ENCODE measurements around the gene ELP1. TPM values are rescaled to one million over a fixed set of nuclear protein-coding genes. Genes with fewer than 3 reads are reported as not detected.

The ELP1 gene
- total and polyA plus RNA-seq, 4 donors: 9.3 to 27.7 (median 16.4) TPM

- H3K27ac ChIP-seq (ENCODE audit: low read depth in 1 of 2, low read length in 2 of 2): no peak overlapping the region
- peaks cover 4 to 10% (median 8%) of the 10 kb centered on the region in 4 donors for H3K4me1 ChIP-seq (ENCODE audit: control insufficient read depth in 4 of 4, insufficient read depth in 4 of 4, low read length in 3 of 4)
- WGBS: 97% methylated on average over 4 of the region's 4 CpGs
- no peak for DNase-seq (ENCODE audit: low spot score)
- no peak overlapping the region for H3K4me3 ChIP-seq (ENCODE audit: low read depth in 1 of 3, low read length in 3 of 3)
- no peaks in the 10 kb centered on the region for H3K27me3 ChIP-seq (ENCODE audit: control insufficient read depth in 4 of 4, insufficient read depth in 4 of 4, low read length in 3 of 4)
- H3K9ac ChIP-seq (ENCODE audit: low read depth in 1 of 2, low read length in 2 of 2): no peak overlapping the region
- peaks cover 0 to 6% (median 0%) of the 10 kb centered on the region in 4 donors for H3K9me3 ChIP-seq (ENCODE audit: control insufficient read depth in 4 of 4, low read length in 3 of 4)
- no peak for TF ChIP-seq ATF3 (IDR thresholded peaks at IDR 0.05)
- no peak for TF ChIP-seq CTCF (IDR thresholded peaks at IDR 0.05; ENCODE audit: low read depth, low read length, missing input control)
- no peak for TF ChIP-seq TAF1 (conservative IDR thresholded peaks at IDR 0.05)
- TF ChIP-seq GABPA (IDR thresholded peaks at IDR 0.05 in 1 of 2, conservative IDR thresholded peaks at IDR 0.05 in 1 of 2): no peak
- TF ChIP-seq FOXA2 (IDR thresholded peaks at IDR 0.05): no peak
- TF ChIP-seq NR2F2 (IDR thresholded peaks at IDR 0.05): no peak
- TF ChIP-seq FOXA1 (IDR thresholded peaks at IDR 0.05): no peak
- no peak for TF ChIP-seq EGR1 (IDR thresholded peaks at IDR 0.05; ENCODE audit: low read depth in 2 of 2)
- no peak for TF ChIP-seq RAD21 (IDR thresholded peaks at IDR 0.05)
- no peak for TF ChIP-seq HNF4A (conservative IDR thresholded peaks at IDR 0.05)
- no peak for TF ChIP-seq MAX (IDR thresholded peaks at IDR 0.05)
- no peak for TF ChIP-seq SP1 (IDR thresholded peaks at IDR 0.05)
- no peak for TF ChIP-seq RXRA (IDR thresholded peaks at IDR 0.05)
- no peak for TF ChIP-seq YY1 (IDR thresholded peaks at IDR 0.05)
- TF ChIP-seq JUND (IDR thresholded peaks at IDR 0.05): no peak
- TF ChIP-seq REST (IDR thresholded peaks at IDR 0.05): no peak
- TF ChIP-seq ZBTB33 (IDR thresholded peaks at IDR 0.05): no peak
- peaks cover 13 to 57% (median 53%) of the 10 kb centered on the region in 4 donors for H3K36me3 ChIP-seq (ENCODE audit: control insufficient read depth in 4 of 4, insufficient read depth in 3 of 4, low read depth in 1 of 4, low read length in 3 of 4)
Measured at GRCh38 chr9:108874058-108874788, 59.7 kb downstream of the ELP1 start.
